Vagina (tissue), 2 donors: ENCODE measurements around the gene MED16.

Experiments
- POLR2A ChIP-seq, 2 donors: fragments of 450-650 bp; IDR thresholded peaks; one replicate each; pipeline ENCODE4 v1.6.1; 2017; ENCODE audit warnings: antibody characterized with exemption in 2 of 2, mild to moderate bottlenecking in 2 of 2, moderate library complexity in 2 of 2
- POLR2AphosphoS5 ChIP-seq, 2 donors: sonication (generic); formaldehyde crosslinking; IDR thresholded peaks; one replicate each; pipeline ENCODE4 v1.9.0; 2017; ENCODE audit warnings: antibody characterized with exemption in 2 of 2, mild to moderate bottlenecking in 2 of 2, low read depth in 1 of 2; ENCODE audit not compliant: insufficient read depth in 1 of 2
- TF ChIP-seq, protein P1 (sequence below), 3 experiments: fragments of 450-650 bp in 2 of 3; fragments of 200-600 bp in 1 of 3; sonication (generic) in 1 of 3; IDR thresholded peaks; one replicate each; pipeline ENCODE4 v1.5.1; 2017 to 2019; ENCODE audit warnings: antibody characterized with exemption in 3 of 3, mild to moderate bottlenecking in 2 of 3, moderate library complexity in 2 of 3

DNA sequence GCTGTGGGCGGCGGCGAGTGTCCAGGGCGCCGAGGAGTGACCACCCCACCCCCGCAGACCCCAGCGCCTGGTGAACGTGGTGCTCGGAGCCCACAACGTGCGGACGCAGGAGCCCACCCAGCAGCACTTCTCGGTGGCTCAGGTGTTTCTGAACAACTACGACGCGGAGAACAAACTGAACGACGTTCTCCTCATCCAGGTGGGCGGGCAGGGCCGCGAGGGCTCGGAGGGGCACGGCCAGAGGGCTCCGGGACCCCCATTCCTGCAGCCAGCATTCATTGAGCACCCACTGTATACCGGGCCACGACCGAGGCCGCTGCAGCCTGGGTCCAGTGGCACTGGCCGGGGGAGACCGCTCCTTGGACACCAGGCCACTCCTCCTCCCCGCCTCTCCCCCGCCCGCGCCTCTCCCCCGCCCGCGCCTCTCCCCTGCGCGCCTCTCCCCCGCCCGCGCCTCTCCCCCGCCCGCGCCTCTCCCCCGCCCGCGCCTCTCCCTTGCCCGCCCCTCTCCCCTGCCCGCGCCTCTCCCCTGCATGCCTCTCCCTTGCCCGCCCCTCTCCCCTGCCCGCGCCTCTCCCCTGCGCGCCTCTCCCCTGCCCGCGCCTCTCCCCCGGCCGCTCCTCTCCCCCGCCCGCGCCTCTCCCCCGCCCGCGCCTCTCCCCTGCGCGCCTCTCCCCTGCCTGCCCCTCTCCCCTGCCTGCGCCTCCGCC lies 49.0 kb downstream of the MED16 start:
- TF ChIP-seq POLR2A (IDR thresholded peaks at IDR 0.05) (no peak), POLR2AphosphoS5 (IDR thresholded peaks at IDR 0.05; ENCODE audit: insufficient read depth in 1 of 2, low read depth in 1 of 2) (no peak)
- TF ChIP-seq, protein P1, sequence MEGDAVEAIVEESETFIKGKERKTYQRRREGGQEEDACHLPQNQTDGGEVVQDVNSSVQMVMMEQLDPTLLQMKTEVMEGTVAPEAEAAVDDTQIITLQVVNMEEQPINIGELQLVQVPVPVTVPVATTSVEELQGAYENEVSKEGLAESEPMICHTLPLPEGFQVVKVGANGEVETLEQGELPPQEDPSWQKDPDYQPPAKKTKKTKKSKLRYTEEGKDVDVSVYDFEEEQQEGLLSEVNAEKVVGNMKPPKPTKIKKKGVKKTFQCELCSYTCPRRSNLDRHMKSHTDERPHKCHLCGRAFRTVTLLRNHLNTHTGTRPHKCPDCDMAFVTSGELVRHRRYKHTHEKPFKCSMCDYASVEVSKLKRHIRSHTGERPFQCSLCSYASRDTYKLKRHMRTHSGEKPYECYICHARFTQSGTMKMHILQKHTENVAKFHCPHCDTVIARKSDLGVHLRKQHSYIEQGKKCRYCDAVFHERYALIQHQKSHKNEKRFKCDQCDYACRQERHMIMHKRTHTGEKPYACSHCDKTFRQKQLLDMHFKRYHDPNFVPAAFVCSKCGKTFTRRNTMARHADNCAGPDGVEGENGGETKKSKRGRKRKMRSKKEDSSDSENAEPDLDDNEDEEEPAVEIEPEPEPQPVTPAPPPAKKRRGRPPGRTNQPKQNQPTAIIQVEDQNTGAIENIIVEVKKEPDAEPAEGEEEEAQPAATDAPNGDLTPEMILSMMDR (IDR thresholded peaks at IDR 0.05): no peak
